SK-N-SH treated with all-trans-retinoic acid at 6 μM for 48 hours (cell line): ENCODE measurements around the gene FSIP1.

Experiments used
- ATAC-seq: fragments of 200-7000 bp; cut with Tn5 transposase; 3 replicates; pipeline ENCODE4 v1.9.1; 2020; ENCODE audit warnings: mild to moderate bottlenecking, moderate library complexity
- ARNTL ChIP-seq: fragments of 450-650 bp; formaldehyde crosslinking; IDR thresholded peaks from 2 replicates; pipeline ENCODE4 v1.5.0; 2020; ENCODE audit warnings: low read depth, mild to moderate bottlenecking, moderate library complexity, borderline replicate concordance
- BACH2 ChIP-seq: fragments of 250-450 bp; sonication (Bioruptor Pico); IDR thresholded peaks from 2 replicates; pipeline ENCODE4 v1.9.0; 2021; ENCODE audit warnings: mild to moderate bottlenecking, borderline replicate concordance
- CSDC2 ChIP-seq: fragments of 250-450 bp; sonication (Bioruptor Pico); IDR thresholded peaks from 2 replicates; pipeline ENCODE4 v1.5.0; 2020; ENCODE audit warnings: mild to moderate bottlenecking, moderate library complexity
- ESRRG ChIP-seq: fragments of 250-450 bp; sonication (Bioruptor Pico); IDR thresholded peaks from 2 replicates; pipeline ENCODE4 v1.6.1; 2021; ENCODE audit warnings: mild to moderate bottlenecking
- GLIS3 ChIP-seq: fragments of 250-450 bp; sonication (Bioruptor Pico); IDR thresholded peaks from 2 replicates; pipeline ENCODE4 v1.5.0; 2020; ENCODE audit warnings: mild to moderate bottlenecking, moderate library complexity
- ISL1 ChIP-seq: fragments of 250-450 bp; sonication (Bioruptor Pico); IDR thresholded peaks from 2 replicates; pipeline ENCODE4 v2.1.2; 2022; ENCODE audit warnings: mild to moderate bottlenecking, moderate library complexity
- OSR1 ChIP-seq: fragments of 250-450 bp; sonication (Bioruptor Pico); IDR thresholded peaks from 2 replicates; pipeline ENCODE4 v1.8.0; 2022; ENCODE audit warnings: moderate library complexity, mild to moderate bottlenecking, inconsistent platforms
- PPARA ChIP-seq: fragments of 250-450 bp; sonication (Bioruptor Pico); IDR thresholded peaks from 2 replicates; pipeline ENCODE4 v1.5.0; 2020; ENCODE audit warnings: mild to moderate bottlenecking, borderline replicate concordance
- RARB ChIP-seq: fragments of 250-450 bp; sonication (Bioruptor Pico); IDR thresholded peaks from 2 replicates; pipeline ENCODE4 v1.8.0; 2021; ENCODE audit warnings: mild to moderate bottlenecking, moderate library complexity
- SNAI2 ChIP-seq: fragments of 250-450 bp; sonication (Bioruptor Pico); IDR thresholded peaks from 2 replicates; pipeline ENCODE4 v1.5.0; 2020; ENCODE audit warnings: mild to moderate bottlenecking, moderate library complexity
- TCF4 ChIP-seq: fragments of 250-450 bp; sonication (Bioruptor Pico); IDR thresholded peaks from 2 replicates; pipeline ENCODE4 v1.8.0; 2021; ENCODE audit warnings: mild to moderate bottlenecking, moderate library complexity, borderline replicate concordance
- TOX ChIP-seq: fragments of 250-450 bp; sonication (Bioruptor Pico); IDR thresholded peaks from 2 replicates; pipeline ENCODE4 v1.8.0; 2021; ENCODE audit warnings: mild to moderate bottlenecking, moderate library complexity, borderline replicate concordance
- ZC3H10 ChIP-seq: fragments of 250-450 bp; sonication (Bioruptor Pico); IDR thresholded peaks from 2 replicates; pipeline ENCODE4 v1.5.1; 2021; ENCODE audit warnings: mild to moderate bottlenecking, moderate library complexity
- ZFP3 ChIP-seq: fragments of 250-450 bp; sonication (Bioruptor Pico); IDR thresholded peaks from 2 replicates; pipeline ENCODE4 v1.5.0; 2020; ENCODE audit warnings: mild to moderate bottlenecking, moderate library complexity
- ZNF70 ChIP-seq: fragments of 450-650 bp; formaldehyde crosslinking; IDR thresholded peaks from 2 replicates; pipeline ENCODE4 v1.5.0; 2020; ENCODE audit warnings: mild to moderate bottlenecking, moderate library complexity
- ZNF8 ChIP-seq: fragments of 450-650 bp; formaldehyde crosslinking; IDR thresholded peaks from 2 replicates; pipeline ENCODE4 v1.5.0; 2020; ENCODE audit warnings: mild to moderate bottlenecking, moderate library complexity
- TF ChIP-seq, protein P1 (sequence below): fragments of 250-450 bp; sonication (Bioruptor Pico); IDR thresholded peaks from 2 replicates; pipeline ENCODE4 v1.5.1; 2020; ENCODE audit warnings: low read depth, mild to moderate bottlenecking, moderate library complexity
- TF ChIP-seq, protein P2 (sequence below): fragments of 250-450 bp; sonication (Bioruptor Pico); IDR thresholded peaks from 2 replicates; pipeline ENCODE4 v1.5.1; 2021; ENCODE audit warnings: mild to moderate bottlenecking, moderate library complexity
- TF ChIP-seq, protein P3 (sequence below): fragments of 250-450 bp; sonication (Bioruptor Pico); IDR thresholded peaks from 2 replicates; pipeline ENCODE4 v1.5.0; 2020; ENCODE audit warnings: mild to moderate bottlenecking, moderate library complexity
- TF ChIP-seq, protein P4 (sequence below): fragments of 250-450 bp; sonication (Bioruptor Pico); IDR thresholded peaks from 2 replicates; pipeline ENCODE4 v1.8.0; 2021; ENCODE audit warnings: low read depth, mild to moderate bottlenecking, moderate library complexity, borderline replicate concordance
- TF ChIP-seq, protein P5 (sequence below): fragments of 250-450 bp; sonication (Bioruptor Pico); IDR thresholded peaks from 2 replicates; pipeline ENCODE4 v1.8.0; 2020; ENCODE audit warnings: mild to moderate bottlenecking, moderate library complexity, borderline replicate concordance

Gene FSIP1

DNA sequence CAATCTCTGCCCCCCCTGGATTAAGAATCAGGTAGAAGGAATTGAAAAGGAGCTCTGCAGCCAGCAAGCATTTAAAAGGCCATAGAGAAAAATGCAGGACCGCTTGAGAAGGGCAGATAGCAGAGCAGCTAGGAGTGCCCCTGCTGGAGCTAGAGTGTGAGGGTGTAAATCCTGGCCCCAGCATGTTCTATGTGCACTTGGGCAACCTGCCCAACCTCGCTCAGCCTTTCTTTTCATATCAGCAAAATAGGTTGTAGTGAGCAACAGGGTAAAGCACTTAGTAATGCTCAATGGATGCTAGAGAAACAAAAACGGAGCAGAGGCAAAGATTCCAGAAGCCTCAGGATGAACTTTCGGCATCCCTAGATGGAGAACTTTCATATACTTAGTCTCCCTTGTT is 226.8 kb downstream of the FSIP1 start:
- ATAC-seq: no peak
- TF ChIP-seq GLIS3 (CRISPR knock-in tag): no peak

DNA sequence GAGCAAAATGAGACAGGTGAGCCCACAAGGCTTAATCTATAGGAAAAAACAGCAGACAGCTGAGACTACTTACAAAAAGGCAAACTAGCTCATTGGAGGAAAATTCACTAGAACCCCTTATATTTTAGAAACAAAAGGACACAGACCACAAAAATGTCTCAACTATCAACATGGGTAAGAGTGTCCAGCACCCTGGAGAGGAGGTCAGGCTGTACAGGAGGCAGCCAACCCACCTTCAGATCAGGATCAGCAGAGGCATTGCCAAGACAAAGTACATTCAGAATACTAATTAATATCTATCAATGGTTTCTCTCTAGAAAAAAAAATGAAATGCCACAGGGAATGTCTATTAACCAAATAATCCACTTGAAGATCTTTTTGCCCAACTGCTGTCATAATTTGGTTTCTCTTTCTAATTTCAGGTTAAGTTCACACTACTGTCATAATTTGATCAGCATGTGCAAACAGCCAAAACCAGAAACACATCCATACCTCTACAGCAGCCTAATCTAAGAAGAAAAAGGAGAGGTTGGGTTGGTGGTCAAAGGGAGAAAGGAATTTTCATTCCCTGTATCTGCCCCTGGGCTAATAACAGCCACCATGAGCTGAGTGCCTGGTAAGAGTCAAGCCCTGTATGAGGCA is 227.8 kb downstream of the FSIP1 start:
- TF ChIP-seq OSR1 (CRISPR knock-in tag): no peak
- no peak for TF ChIP-seq TOX
- no peak for TF ChIP-seq ARNTL (CRISPR knock-in tag)
- TF ChIP-seq CSDC2: no peak
- no peak for TF ChIP-seq ISL1
- no peak for TF ChIP-seq RARB (CRISPR knock-in tag)
- TF ChIP-seq GLIS3 (CRISPR knock-in tag): no peak
- TF ChIP-seq, protein P1, sequence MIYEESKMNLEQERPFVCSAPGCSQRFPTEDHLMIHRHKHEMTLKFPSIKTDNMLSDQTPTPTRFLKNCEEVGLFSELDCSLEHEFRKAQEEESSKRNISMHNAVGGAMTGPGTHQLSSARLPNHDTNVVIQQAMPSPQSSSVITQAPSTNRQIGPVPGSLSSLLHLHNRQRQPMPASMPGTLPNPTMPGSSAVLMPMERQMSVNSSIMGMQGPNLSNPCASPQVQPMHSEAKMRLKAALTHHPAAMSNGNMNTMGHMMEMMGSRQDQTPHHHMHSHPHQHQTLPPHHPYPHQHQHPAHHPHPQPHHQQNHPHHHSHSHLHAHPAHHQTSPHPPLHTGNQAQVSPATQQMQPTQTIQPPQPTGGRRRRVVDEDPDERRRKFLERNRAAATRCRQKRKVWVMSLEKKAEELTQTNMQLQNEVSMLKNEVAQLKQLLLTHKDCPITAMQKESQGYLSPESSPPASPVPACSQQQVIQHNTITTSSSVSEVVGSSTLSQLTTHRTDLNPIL (CRISPR knock-in tag): no peak
- no peak for TF ChIP-seq BACH2 (CRISPR knock-in tag)
- TF ChIP-seq, protein P2, sequence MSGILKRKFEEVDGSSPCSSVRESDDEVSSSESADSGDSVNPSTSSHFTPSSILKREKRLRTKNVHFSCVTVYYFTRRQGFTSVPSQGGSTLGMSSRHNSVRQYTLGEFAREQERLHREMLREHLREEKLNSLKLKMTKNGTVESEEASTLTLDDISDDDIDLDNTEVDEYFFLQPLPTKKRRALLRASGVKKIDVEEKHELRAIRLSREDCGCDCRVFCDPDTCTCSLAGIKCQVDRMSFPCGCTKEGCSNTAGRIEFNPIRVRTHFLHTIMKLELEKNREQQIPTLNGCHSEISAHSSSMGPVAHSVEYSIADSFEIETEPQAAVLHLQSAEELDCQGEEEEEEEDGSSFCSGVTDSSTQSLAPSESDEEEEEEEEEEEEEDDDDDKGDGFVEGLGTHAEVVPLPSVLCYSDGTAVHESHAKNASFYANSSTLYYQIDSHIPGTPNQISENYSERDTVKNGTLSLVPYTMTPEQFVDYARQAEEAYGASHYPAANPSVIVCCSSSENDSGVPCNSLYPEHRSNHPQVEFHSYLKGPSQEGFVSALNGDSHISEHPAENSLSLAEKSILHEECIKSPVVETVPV: no peak
- TF ChIP-seq TCF4: no peak
- no peak for TF ChIP-seq ZNF8 (CRISPR knock-in tag)
- no peak for TF ChIP-seq ZFP3 (CRISPR knock-in tag)
- no peak for TF ChIP-seq ESRRG (CRISPR knock-in tag)
- TF ChIP-seq SNAI2 (CRISPR knock-in tag): no peak
- TF ChIP-seq, protein P3, sequence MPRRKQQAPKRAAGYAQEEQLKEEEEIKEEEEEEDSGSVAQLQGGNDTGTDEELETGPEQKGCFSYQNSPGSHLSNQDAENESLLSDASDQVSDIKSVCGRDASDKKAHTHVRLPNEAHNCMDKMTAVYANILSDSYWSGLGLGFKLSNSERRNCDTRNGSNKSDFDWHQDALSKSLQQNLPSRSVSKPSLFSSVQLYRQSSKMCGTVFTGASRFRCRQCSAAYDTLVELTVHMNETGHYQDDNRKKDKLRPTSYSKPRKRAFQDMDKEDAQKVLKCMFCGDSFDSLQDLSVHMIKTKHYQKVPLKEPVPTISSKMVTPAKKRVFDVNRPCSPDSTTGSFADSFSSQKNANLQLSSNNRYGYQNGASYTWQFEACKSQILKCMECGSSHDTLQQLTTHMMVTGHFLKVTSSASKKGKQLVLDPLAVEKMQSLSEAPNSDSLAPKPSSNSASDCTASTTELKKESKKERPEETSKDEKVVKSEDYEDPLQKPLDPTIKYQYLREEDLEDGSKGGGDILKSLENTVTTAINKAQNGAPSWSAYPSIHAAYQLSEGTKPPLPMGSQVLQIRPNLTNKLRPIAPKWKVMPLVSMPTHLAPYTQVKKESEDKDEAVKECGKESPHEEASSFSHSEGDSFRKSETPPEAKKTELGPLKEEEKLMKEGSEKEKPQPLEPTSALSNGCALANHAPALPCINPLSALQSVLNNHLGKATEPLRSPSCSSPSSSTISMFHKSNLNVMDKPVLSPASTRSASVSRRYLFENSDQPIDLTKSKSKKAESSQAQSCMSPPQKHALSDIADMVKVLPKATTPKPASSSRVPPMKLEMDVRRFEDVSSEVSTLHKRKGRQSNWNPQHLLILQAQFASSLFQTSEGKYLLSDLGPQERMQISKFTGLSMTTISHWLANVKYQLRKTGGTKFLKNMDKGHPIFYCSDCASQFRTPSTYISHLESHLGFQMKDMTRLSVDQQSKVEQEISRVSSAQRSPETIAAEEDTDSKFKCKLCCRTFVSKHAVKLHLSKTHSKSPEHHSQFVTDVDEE (CRISPR knock-in tag): no peak
- no peak for TF ChIP-seq ZC3H10
- no peak for ATAC-seq

DNA sequence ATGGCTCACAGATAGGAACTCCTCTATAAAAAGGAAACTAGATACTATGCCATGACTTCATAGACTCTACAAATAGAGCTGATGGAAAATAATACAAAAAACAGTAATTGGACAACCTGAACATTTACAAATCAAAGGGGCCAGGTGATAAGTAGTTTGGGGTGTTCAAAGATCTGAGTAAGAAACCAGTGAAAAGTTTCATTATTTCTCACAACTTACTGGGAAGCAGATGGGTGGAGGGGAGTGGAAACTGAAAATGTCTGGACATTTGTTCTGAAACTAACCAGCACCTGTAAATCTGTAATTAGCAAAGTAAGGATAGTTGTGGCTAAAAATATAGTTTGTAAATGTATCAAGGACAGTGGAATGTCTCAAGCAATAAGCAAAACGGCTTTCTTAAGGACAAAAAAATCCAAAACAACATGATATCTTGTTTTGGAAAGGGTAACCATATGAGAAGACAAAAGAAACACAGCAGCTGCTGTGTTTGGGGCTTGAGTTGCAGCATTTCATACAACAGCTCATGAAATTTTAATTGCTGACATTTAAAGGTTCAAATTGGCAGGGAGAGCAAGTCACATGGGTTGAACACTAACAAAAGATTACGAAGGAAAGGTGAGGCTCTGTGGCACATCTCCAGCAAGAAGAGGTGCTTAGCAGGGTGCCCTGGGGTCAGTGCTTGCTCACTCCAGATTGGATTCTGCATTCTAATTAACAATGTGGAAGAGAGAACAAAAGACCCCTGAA is 228.5 kb downstream of the FSIP1 start:
- TF ChIP-seq, protein P3 (CRISPR knock-in tag): no peak
- TF ChIP-seq ISL1: no peak
- no peak for TF ChIP-seq BACH2 (CRISPR knock-in tag)
- TF ChIP-seq ESRRG (CRISPR knock-in tag): no peak
- TF ChIP-seq, protein P1 (CRISPR knock-in tag): no peak
- TF ChIP-seq ZNF8 (CRISPR knock-in tag): no peak
- no peak for TF ChIP-seq ARNTL (CRISPR knock-in tag)
- TF ChIP-seq ZNF70: no peak
- TF ChIP-seq PPARA (CRISPR knock-in tag): no peak
- TF ChIP-seq, protein P4, sequence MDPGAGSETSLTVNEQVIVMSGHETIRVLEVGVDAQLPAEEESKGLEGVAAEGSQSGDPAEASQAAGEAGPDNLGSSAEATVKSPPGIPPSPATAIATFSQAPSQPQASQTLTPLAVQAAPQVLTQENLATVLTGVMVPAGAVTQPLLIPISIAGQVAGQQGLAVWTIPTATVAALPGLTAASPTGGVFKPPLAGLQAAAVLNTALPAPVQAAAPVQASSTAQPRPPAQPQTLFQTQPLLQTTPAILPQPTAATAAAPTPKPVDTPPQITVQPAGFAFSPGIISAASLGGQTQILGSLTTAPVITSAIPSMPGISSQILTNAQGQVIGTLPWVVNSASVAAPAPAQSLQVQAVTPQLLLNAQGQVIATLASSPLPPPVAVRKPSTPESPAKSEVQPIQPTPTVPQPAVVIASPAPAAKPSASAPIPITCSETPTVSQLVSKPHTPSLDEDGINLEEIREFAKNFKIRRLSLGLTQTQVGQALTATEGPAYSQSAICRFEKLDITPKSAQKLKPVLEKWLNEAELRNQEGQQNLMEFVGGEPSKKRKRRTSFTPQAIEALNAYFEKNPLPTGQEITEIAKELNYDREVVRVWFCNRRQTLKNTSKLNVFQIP: no peak
- TF ChIP-seq GLIS3 (CRISPR knock-in tag): no peak
- TF ChIP-seq, protein P5, sequence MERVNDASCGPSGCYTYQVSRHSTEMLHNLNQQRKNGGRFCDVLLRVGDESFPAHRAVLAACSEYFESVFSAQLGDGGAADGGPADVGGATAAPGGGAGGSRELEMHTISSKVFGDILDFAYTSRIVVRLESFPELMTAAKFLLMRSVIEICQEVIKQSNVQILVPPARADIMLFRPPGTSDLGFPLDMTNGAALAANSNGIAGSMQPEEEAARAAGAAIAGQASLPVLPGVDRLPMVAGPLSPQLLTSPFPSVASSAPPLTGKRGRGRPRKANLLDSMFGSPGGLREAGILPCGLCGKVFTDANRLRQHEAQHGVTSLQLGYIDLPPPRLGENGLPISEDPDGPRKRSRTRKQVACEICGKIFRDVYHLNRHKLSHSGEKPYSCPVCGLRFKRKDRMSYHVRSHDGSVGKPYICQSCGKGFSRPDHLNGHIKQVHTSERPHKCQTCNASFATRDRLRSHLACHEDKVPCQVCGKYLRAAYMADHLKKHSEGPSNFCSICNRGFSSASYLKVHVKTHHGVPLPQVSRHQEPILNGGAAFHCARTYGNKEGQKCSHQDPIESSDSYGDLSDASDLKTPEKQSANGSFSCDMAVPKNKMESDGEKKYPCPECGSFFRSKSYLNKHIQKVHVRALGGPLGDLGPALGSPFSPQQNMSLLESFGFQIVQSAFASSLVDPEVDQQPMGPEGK: no peak
- TF ChIP-seq, all 23 proteins: peak for 0
- no peak for ATAC-seq
